B cell (primary cell): Measurements from ENCODE around the gene SDK1. TPM values are rescaled to one million over a fixed set of nuclear protein-coding genes. Genes with fewer than 3 reads are reported as not detected.

ENCODE experiments used
- ATAC-seq: fragments of 200-7000 bp; cut with Tn5 transposase; one replicate; pipeline ENCODE4 v1.10.0; 2021; ENCODE audit warnings: low read depth, mild to moderate bottlenecking, moderate number of reproducible peaks, moderate library complexity
- CTCF ChIA-PET: fragments of 350-600 bp; sonication (Branson Sonifier 250); formaldehyde crosslinking; loops from one replicate; lab custom pipeline; 2021; ENCODE audit warnings: antibody characterized with exemption, inconsistent platforms; lab: Charles Lee
- POLR2A ChIA-PET: fragments of 350-600 bp; sonication (Branson Sonifier 250); formaldehyde crosslinking; loops from one replicate; lab custom pipeline; 2021; ENCODE audit warnings: antibody characterized with exemption; lab: Charles Lee
- DNase-seq: peaks from one replicate; pipeline ENCODE4 v3.0.0; 2013
- H2AFZ ChIP-seq: 2 replicates; pipeline ENCODE4 v1.6.1; 2012; ENCODE audit warnings: mild to moderate bottlenecking, low read depth, low read length; ENCODE audit not compliant: insufficient read depth, poor library complexity, severe bottlenecking
- H3K27ac ChIP-seq, 2 donors: 1 replicate in 1 of 2; 2 replicates in 1 of 2; pipeline ENCODE4 v1.5.1; 2012 to 2013; ENCODE audit warnings: low read length in 2 of 2, mild to moderate bottlenecking in 2 of 2, moderate library complexity in 1 of 2
- H3K27me3 ChIP-seq, 4 experiments: fragments of 200-600 bp in 1 of 4; sonication (generic) in 1 of 4; replicated peaks in 1 of 4; 1 replicate in 2 of 4; 2 replicates in 2 of 4; pipeline versions ENCODE4 v1.6.1 to v1.7.0; 2013 to 2016; ENCODE audit warnings: low read length in 3 of 4, mild to moderate bottlenecking in 2 of 4, mixed read lengths in 1 of 4, moderate library complexity in 1 of 4; ENCODE audit not compliant: insufficient read depth in 4 of 4, control insufficient read depth in 3 of 4; ENCODE audit errors: control extremely low read depth in 1 of 4
- H3K36me3 ChIP-seq, 2 experiments: replicated peaks in 1 of 2; 1 replicate in 1 of 2; 2 replicates in 1 of 2; pipeline versions ENCODE4 v1.6.1 to v1.7.1; 2013; ENCODE audit warnings: low read length in 1 of 2; ENCODE audit not compliant: insufficient read depth in 2 of 2, control insufficient read depth in 1 of 2; ENCODE audit errors: control extremely low read depth in 1 of 2, extremely low read depth in 1 of 2
- H3K4me1 ChIP-seq, 2 donors: fragments of 200-600 bp in 1 of 2; sonication (generic) in 1 of 2; 1 replicate in 1 of 2; 2 replicates in 1 of 2; pipeline versions ENCODE4 v1.5.1 to v1.6.1; 2013 to 2017; ENCODE audit warnings: low read length in 2 of 2; ENCODE audit not compliant: control insufficient read depth in 2 of 2, insufficient read depth in 2 of 2
- H3K4me2 ChIP-seq: replicated peaks from 2 replicates; pipeline ENCODE3; 2012; ENCODE audit warnings: mild to moderate bottlenecking, low read depth, low read length; ENCODE audit not compliant: poor library complexity, severe bottlenecking
- H3K4me3 ChIP-seq, 5 experiments: fragments of 200-600 bp in 1 of 5; sonication (generic) in 1 of 5; 1 replicate in 3 of 5; 2 replicates in 2 of 5; pipeline versions ENCODE4 v1.5.1 to v1.7.0; 2011 to 2016; ENCODE audit warnings: low read length in 4 of 5, mild to moderate bottlenecking in 4 of 5, low read depth in 2 of 5, control low read depth in 1 of 5, moderate library complexity in 1 of 5; ENCODE audit not compliant: insufficient read depth in 1 of 5; ENCODE audit errors: control extremely low read depth in 1 of 5, extremely low read depth in 1 of 5
- H3K79me2 ChIP-seq: fragments of 200-600 bp; sonication (generic); one replicate; pipeline ENCODE4 v1.6.0; 2016; ENCODE audit warnings: low read length; ENCODE audit not compliant: control insufficient read depth, insufficient read depth
- H3K9ac ChIP-seq: fragments of 200-600 bp; sonication (generic); 2 replicates; pipeline ENCODE4 v1.6.1; 2017; ENCODE audit warnings: mild to moderate bottlenecking, low read length, moderate library complexity
- H3K9me3 ChIP-seq, 3 donors: one replicate each; pipeline versions ENCODE4 v1.6.1 to v1.7.1; 2013; ENCODE audit warnings: low read length in 2 of 3; ENCODE audit not compliant: control insufficient read depth in 2 of 3, insufficient read depth in 1 of 3; ENCODE audit errors: control extremely low read depth in 1 of 3
- H4K20me1 ChIP-seq: 2 replicates; pipeline ENCODE4 v1.6.0; 2012; ENCODE audit warnings: mild to moderate bottlenecking, low read length; ENCODE audit not compliant: insufficient read depth, control insufficient read depth, poor library complexity, severe bottlenecking
- H3K27ac Mint-ChIP-seq: one replicate; pipeline ENCODE4 v1.8.0; 2021; ENCODE audit warnings: mixed read lengths
- H3K27me3 Mint-ChIP-seq: one replicate; pipeline ENCODE4 v1.8.0; 2021; ENCODE audit warnings: mixed read lengths
- H3K4me1 Mint-ChIP-seq: one replicate; pipeline ENCODE4 v1.8.0; 2021; ENCODE audit warnings: mixed read lengths
- H3K4me3 Mint-ChIP-seq: one replicate; pipeline ENCODE4 v1.8.0; 2021; ENCODE audit warnings: mixed read lengths
- H3K9me3 Mint-ChIP-seq: one replicate; pipeline ENCODE4 v1.8.0; 2022; ENCODE audit warnings: mixed read lengths; ENCODE audit not compliant: insufficient read depth
- EZH2 ChIP-seq: IDR thresholded peaks from 2 replicates; pipeline ENCODE4 v1.6.1; 2012; ENCODE audit warnings: borderline replicate concordance, low read depth, mild to moderate bottlenecking, moderate library complexity, low read length; ENCODE audit not compliant: insufficient read depth, poor library complexity, severe bottlenecking
- WGBS: methylation state at CpG from one replicate; pipeline ENCODE4 v1.1.5; 2013; ENCODE audit warnings: missing lambda C conversion rate; ENCODE audit not compliant: insufficient coverage; 5-methylcytosine and 5-hydroxymethylcytosine counted together
- intact Hi-C: fragments of 100-400 bp; cut with micrococcal nuclease; formaldehyde crosslinking; loops from one replicate; pipeline ENCODE4 v1.10.0; 2022
- polyA plus RNA-seq: library from polyadenylated mRNA; depleted of rRNA; stranded (reverse); fragments of >200 nt; gene quantifications from 2 replicates; pipeline ENCODE4 v1.2.3, GENCODE V29; 2012
- total RNA-seq, 2 donors: library from RNA; stranded (reverse); fragments of 120-200 nt in 1 of 2; gene quantifications; 1 replicate in 1 of 2; 2 replicates in 1 of 2; pipeline versions ENCODE4 v1.2.3 to v1.2.4, GENCODE V29; 2013 to 2022
- TF ChIP-seq, protein P1 (sequence below): fragments of 200-600 bp; IDR thresholded peaks from one replicate; pipeline ENCODE4 v1.8.0; 2022; ENCODE audit warnings: antibody characterized with exemption, mild to moderate bottlenecking

Gene SDK1
- total and polyA plus RNA-seq, 2 donors (not counting 1 experiment from before 2014, with no cell fraction given): 0.73 to 2.0 TPM

DNA sequence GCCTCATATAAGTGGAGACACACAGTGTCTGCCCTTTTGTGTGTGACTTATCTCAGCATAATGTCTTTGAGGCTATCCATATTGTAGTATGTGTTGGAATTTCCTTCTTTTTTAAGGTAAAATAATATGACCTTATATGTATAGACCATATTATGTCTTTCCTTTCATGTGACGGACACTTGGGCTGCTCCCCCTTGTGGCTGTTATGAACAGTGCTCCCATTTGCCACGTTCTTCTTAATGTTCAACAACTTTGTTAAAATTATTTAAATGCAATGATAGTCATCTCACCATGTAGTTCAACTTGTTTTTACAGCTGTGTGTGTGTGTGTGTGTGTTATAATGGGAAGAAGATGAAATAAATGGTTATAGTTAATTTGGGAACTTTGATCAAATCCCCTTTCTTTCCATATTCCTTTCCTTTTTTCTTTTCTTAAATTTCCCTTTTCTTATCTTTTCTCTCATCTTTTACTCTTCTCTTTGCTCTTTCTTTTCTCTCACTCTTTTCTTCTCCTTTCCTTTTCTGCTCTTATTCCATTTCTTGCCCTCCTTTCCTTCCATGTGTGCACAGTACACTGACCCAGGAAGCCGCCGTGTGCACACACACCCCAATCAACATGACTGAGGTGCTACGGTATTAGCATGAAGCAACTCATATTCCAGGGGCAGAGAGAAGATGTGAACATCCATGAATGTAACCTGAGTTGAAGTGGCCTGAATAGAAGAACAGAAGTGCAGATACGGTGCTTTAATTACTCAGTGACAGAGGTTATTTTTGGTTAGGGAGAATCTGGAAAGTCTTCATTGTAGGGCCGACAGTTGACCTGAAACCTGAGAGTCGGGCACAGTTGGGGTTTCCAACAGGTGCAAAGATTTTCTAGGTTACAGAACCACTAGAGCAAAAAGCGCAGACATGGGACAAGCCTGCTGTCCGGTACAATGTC, 596.6 kb downstream of the SDK1 start:
- H3K9ac ChIP-seq: no peak overlapping the region

More for the DNA sequence above, 596.6 kb downstream of the SDK1 start:
- CTCF ChIA-PET: interaction anchor here (0.7 to 5.0 kb wide), 7 partner anchors 36 to 1446 kb away, joined by 3 to 26 read pairs (median 3); partner anchors contain the start of gene SDK1
- DNase-seq (peak; percentile 71), ATAC-seq (peak; percentile 62)
- H3K4me3 Mint-ChIP-seq: no peak overlapping the region
- Histone ChIP-seq H3K4me3 (no peak overlapping the region), H3K4me1 (no peaks in the 10 kb centered on the region), H3K9me3 (no peaks in the 10 kb centered on the region), H3K36me3 (no peaks in the 10 kb centered on the region), H4K20me1 (no peaks in the 10 kb centered on the region), H3K27ac (no peak overlapping the region), H3K27me3 (peaks cover 0 to 3% (median 1%) of the 10 kb centered on the region in 4 experiments), H3K79me2 (no peaks in the 10 kb centered on the region), H2AFZ (no peak overlapping the region), H3K4me2 (no peak overlapping the region)
- no peaks in the 10 kb centered on the region for H3K9me3 Mint-ChIP-seq
- POLR2A ChIA-PET: no interaction called here
- peaks cover 20% of the 10 kb centered on the region for H3K27me3 Mint-ChIP-seq
- TF ChIP-seq, protein P1, sequence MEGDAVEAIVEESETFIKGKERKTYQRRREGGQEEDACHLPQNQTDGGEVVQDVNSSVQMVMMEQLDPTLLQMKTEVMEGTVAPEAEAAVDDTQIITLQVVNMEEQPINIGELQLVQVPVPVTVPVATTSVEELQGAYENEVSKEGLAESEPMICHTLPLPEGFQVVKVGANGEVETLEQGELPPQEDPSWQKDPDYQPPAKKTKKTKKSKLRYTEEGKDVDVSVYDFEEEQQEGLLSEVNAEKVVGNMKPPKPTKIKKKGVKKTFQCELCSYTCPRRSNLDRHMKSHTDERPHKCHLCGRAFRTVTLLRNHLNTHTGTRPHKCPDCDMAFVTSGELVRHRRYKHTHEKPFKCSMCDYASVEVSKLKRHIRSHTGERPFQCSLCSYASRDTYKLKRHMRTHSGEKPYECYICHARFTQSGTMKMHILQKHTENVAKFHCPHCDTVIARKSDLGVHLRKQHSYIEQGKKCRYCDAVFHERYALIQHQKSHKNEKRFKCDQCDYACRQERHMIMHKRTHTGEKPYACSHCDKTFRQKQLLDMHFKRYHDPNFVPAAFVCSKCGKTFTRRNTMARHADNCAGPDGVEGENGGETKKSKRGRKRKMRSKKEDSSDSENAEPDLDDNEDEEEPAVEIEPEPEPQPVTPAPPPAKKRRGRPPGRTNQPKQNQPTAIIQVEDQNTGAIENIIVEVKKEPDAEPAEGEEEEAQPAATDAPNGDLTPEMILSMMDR: peak; percentile 91
- no peak for TF ChIP-seq EZH2
- WGBS: 72% methylated on average over 4 of the region's 10 CpGs
- intact Hi-C loops: loop anchor here (1.0 to 5.0 kb wide), 2 partner anchors 60 to 1010 kb away; no protein-coding TSS in a partner anchor
- H3K27ac Mint-ChIP-seq: no peak overlapping the region
- no peaks in the 10 kb centered on the region for H3K4me1 Mint-ChIP-seq
